KMS-11 (cell line): ENCODE data around the gene IL32.

Source experiments
- H2AFZ ChIP-seq: fragments of 200-600 bp; sonication (generic); 2 replicates; pipeline ENCODE4 v1.6.1; 2016; ENCODE audit warnings: antibody characterized with exemption, mixed run types, low read depth
- H3K27ac ChIP-seq: fragments of 200-600 bp; sonication (generic); 2 replicates; pipeline ENCODE4 v1.6.1; 2016; ENCODE audit warnings: mild to moderate bottlenecking, mixed run types
- H3K27me3 ChIP-seq: fragments of 200-600 bp; sonication (generic); 2 replicates; pipeline ENCODE4 v1.6.1; 2017; ENCODE audit warnings: mild to moderate bottlenecking, low read depth, mixed run types, moderate library complexity; ENCODE audit not compliant: insufficient read depth
- H3K36me3 ChIP-seq: fragments of 200-600 bp; sonication (generic); 2 replicates; pipeline ENCODE4 v1.6.1; 2017; ENCODE audit warnings: mild to moderate bottlenecking, mixed run types; ENCODE audit not compliant: insufficient read depth
- H3K4me1 ChIP-seq: fragments of 200-600 bp; sonication (generic); 2 replicates; pipeline ENCODE4 v1.6.1; 2016; ENCODE audit warnings: mild to moderate bottlenecking, low read depth, mixed run types; ENCODE audit not compliant: poor library complexity, severe bottlenecking
- H3K4me2 ChIP-seq: fragments of 200-600 bp; sonication (generic); 2 replicates; pipeline ENCODE4 v1.7.0; 2016; ENCODE audit warnings: mild to moderate bottlenecking, mixed run types
- H3K4me3 ChIP-seq: fragments of 200-600 bp; sonication (generic); IDR thresholded peaks from 2 replicates; pipeline ENCODE4 v1.6.1; 2017; ENCODE audit warnings: low read depth, low read length, mixed read lengths; ENCODE audit not compliant: insufficient read depth
- H3K79me2 ChIP-seq: fragments of 200-600 bp; sonication (generic); 2 replicates; pipeline ENCODE4 v1.6.1; 2016; ENCODE audit warnings: low read depth, mixed run types; ENCODE audit not compliant: insufficient read depth
- H3K9ac ChIP-seq: fragments of 200-600 bp; sonication (generic); 2 replicates; pipeline ENCODE4 v1.6.1; 2016; ENCODE audit warnings: mild to moderate bottlenecking, mixed run types
- H4K20me1 ChIP-seq: fragments of 200-600 bp; sonication (generic); 2 replicates; pipeline ENCODE4 v1.6.1; 2016; ENCODE audit warnings: mild to moderate bottlenecking, mixed run types; ENCODE audit not compliant: insufficient read depth
- CTCF ChIP-seq: fragments of 200-600 bp; sonication (generic); conservative IDR thresholded peaks from 2 replicates; pipeline ENCODE4 v1.6.1; 2017; ENCODE audit warnings: low read depth, mild to moderate bottlenecking, antibody characterized with exemption, low read length, moderate library complexity, mixed read lengths

IL32 gene

GRCh38 chr16:3094289-3095027 is 29.0 kb downstream of the IL32 start:
- peak; percentile 89 for TF ChIP-seq CTCF
- H3K27me3 ChIP-seq = peaks cover 38% of the 10 kb centered on the region
- H3K27ac ChIP-seq = no peak overlapping the region
- no peak overlapping the region for H2AFZ ChIP-seq
- no peak overlapping the region for H3K9ac ChIP-seq
- H3K4me1 ChIP-seq = peaks cover 10% of the 10 kb centered on the region
- no peak overlapping the region for H3K4me3 ChIP-seq
- no peaks in the 10 kb centered on the region for H3K36me3 ChIP-seq
- no peaks in the 10 kb centered on the region for H3K79me2 ChIP-seq
- H3K4me2 ChIP-seq = no peak overlapping the region
- H4K20me1 ChIP-seq = no peaks in the 10 kb centered on the region

GRCh38 chr16:3095869-3096268 is 30.4 kb downstream of the IL32 start:
- H3K4me2 ChIP-seq = peak overlapping the region; percentile 21; the same call in 1 of the 2 replicates

GRCh38 chr16:3096362-3096761 is 30.9 kb downstream of the IL32 start:
- Histone ChIP-seq H3K27me3 (peaks cover 26% of the 10 kb centered on the region), H3K4me1 (peaks cover 16% of the 10 kb centered on the region), H3K4me2 (peak overlapping the region; percentile 21; the same call in 1 of the 2 replicates), H3K79me2 (no peaks in the 10 kb centered on the region), H3K27ac (no peak overlapping the region), H4K20me1 (no peaks in the 10 kb centered on the region), H3K4me3 (no peak overlapping the region), H3K9ac (no peak overlapping the region), H2AFZ (no peak overlapping the region), H3K36me3 (no peaks in the 10 kb centered on the region)
- TF ChIP-seq CTCF = no peak

More at GRCh38 chr16:3095869-3096268, 30.4 kb downstream of the IL32 start:
- H2AFZ ChIP-seq = no peak overlapping the region
- H3K4me3 ChIP-seq = no peak overlapping the region
- no peaks in the 10 kb centered on the region for H4K20me1 ChIP-seq
- H3K79me2 ChIP-seq = no peaks in the 10 kb centered on the region
- no peak overlapping the region for H3K27ac ChIP-seq
- peak; percentile 47 for TF ChIP-seq CTCF
- H3K27me3 ChIP-seq = peaks cover 31% of the 10 kb centered on the region
- H3K4me1 ChIP-seq = peaks cover 15% of the 10 kb centered on the region
- no peaks in the 10 kb centered on the region for H3K36me3 ChIP-seq
- no peak overlapping the region for H3K9ac ChIP-seq

GRCh38 chr16:3097266-3097665 is 31.8 kb downstream of the IL32 start:
- Histone ChIP-seq H4K20me1 (no peaks in the 10 kb centered on the region), H3K4me3 (no peak overlapping the region), H3K9ac (no peak overlapping the region), H3K27me3 (peaks cover 17% of the 10 kb centered on the region; the same call in 1 of the 2 replicates), H3K36me3 (no peaks in the 10 kb centered on the region), H3K27ac (no peak overlapping the region), H3K4me2 (no peak overlapping the region), H3K79me2 (no peaks in the 10 kb centered on the region), H3K4me1 (peaks cover 16% of the 10 kb centered on the region), H2AFZ (no peak overlapping the region)
- no peak for TF ChIP-seq CTCF
